Stimulated activated CD4-positive, alpha-beta T cell treated with anti-CD3 and anti-CD28 coated beads, Interleukin-12 subunit alpha, Interleukin-12 subunit beta, amount 100 ng/mL, for 48 hours (primary cell): ENCODE measurements around the gene TMEM209.
A peak's percentile ranks its signal among the peaks of the same experiment; 100 is the strongest.

Source experiments
- DNase-seq, 3 donors: peaks; one replicate each; pipeline ENCODE4 v3.0.0-alpha.2; 2020; ENCODE audit warnings: low read depth in 2 of 3, low spot score in 1 of 3

Gene TMEM209

GRCh38 chr7:130144312-130145171 lies 60.7 kb downstream of the TMEM209 start:
- no peak for DNase-seq

GRCh38 chr7:130143986-130144311 lies 61.3 kb downstream of the TMEM209 start:
- no peak for DNase-seq

GRCh38 chr7:130143334-130143732 lies 61.9 kb downstream of the TMEM209 start:
- no peak for DNase-seq

- DNase-seq, result no peak
These were observed 62.4 kb downstream of the TMEM209 start for GRCh38 chr7:130142654-130143333.

GRCh38 chr7:130141884-130142653 lies 63.1 kb downstream of the TMEM209 start:
- DNase-seq, result no peak

- DNase-seq, result peak in 1 of 3 donors; percentile 23
These were observed 63.9 kb downstream of the TMEM209 start for GRCh38 chr7:130141161-130141883.

GRCh38 chr7:130140551-130141160 lies 64.5 kb downstream of the TMEM209 start:
- no peak for DNase-seq

GRCh38 chr7:130139193-130139960 lies 65.8 kb downstream of the TMEM209 start:
- no peak for DNase-seq

GRCh38 chr7:130137207-130137606 lies 68.0 kb downstream of the TMEM209 start:
- DNase-seq, result no peak

GRCh38 chr7:130136579-130137167 lies 68.5 kb downstream of the TMEM209 start:
- no peak for DNase-seq

- DNase-seq, result no peak
These were observed 69.7 kb downstream of the TMEM209 start for GRCh38 chr7:130135208-130136205.

- DNase-seq, result no peak
These were observed 70.5 kb downstream of the TMEM209 start for GRCh38 chr7:130134726-130135125.

- no peak for DNase-seq
These were observed 71.0 kb downstream of the TMEM209 start for GRCh38 chr7:130134106-130134636.

- no peak for DNase-seq
These were observed 72.0 kb downstream of the TMEM209 start for GRCh38 chr7:130133029-130133782.

- no peak for DNase-seq
These were observed 73.0 kb downstream of the TMEM209 start for GRCh38 chr7:130131964-130132875.

GRCh38 chr7:130131191-130131834 lies 73.9 kb downstream of the TMEM209 start:
- DNase-seq, result no peak
